NCI-H2196 treated with DMSO at 0.1 percent for 48 hours (cell line): ENCODE measurements around the gene USP47.

Source experiments
- DNase-seq: peaks from one replicate; lab custom pipeline; 2025; ENCODE audit not compliant: unreplicated experiment; lab: John Stamatoyannopoulos, UW

USP47 gene

DNA sequence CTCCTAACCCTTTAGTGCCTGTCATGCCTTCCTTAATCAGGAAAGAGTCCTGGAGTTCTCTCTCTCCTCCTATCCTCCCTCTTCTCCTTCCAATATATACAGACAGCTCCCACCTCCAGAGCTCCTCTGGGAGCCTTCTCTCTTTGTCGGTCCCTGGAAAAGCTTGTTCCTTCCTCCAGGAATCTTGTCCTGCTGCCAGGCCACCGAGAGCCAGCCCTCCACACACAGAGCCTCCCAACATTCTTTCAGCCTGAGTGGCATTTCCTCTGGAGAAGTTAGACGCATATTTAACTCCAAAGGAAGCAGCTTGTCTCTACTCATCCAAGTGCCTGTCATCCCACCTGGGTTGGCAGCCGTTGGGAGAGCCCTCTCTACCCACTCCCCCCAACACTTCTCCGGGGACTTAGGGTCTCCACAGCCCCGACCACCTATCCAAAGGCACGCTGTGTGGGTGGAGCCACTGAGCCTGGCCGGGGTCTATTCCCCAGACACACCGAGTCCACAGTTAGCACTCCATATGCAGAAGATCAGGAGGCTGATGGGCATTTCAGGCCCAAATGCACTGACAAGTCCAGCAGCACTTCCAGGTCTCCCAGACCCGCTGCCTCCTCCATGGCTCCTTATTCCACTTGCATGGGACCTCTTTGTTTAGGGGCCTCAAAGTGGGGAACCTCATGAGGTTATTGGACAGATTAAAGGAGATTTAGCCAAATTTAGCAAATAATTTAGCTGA, 135.6 kb downstream of the USP47 start:
- no peak for DNase-seq

DNA sequence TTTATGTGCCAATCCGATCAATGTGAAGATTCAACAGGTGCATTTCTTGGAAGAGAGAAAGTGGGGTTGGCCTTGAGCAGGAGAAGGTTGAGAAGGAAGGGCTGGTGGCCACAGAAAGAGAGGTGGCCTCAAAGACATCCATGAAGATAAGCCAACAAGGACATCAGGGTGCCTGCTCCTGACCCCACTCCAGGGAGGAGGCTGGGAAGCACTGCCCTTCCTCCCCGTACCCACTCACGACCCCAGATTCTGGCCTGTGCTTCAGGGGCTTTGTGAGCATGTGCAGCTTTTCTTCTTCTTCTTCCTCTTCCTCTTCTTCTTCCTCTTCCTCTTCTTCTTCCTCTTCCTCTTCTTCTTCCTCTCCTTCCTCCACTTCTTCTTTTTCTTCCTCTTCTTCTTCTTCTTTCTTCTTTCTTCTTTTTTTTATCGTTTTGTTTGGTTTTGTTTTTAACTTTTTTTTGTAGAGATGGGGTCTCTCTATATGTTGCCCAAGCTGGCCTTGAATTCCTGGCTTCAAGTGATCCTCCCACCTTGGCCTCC, 136.4 kb downstream of the USP47 start:
- no peak for DNase-seq

DNA sequence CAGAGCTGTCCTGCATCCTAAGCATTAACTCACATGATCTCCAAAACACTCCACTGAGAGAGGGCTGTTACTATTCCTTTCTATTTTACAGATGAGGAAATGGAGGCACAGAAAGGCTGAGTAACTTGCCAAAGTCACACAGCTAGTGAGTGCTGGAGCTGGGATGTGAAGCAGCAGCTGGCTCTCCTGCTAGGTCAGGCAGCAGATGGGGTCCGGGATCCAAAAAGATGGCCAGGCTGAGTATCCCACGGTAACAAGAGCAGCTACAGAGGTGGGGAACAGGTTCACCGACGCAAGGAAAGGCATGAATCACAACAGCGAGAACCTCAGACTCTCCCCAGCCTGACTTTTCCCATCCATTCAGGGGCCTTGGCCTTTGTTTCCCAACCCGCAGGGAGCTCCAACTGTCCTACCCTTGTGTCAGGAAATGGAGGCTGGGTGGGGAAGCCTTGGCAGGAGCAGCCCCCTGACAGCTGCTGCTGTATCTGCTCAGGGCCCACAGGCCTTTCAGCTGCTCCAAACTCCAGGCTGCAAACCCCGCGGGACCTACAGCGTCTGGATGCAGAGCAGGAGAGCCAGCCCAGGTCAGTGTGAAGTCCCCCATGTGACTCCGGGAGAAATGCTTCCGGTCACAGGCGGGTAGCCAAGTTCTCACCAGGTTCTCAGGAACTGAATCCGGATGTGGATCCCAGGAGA, 137.2 kb downstream of the USP47 start:
- DNase-seq = no peak

DNA sequence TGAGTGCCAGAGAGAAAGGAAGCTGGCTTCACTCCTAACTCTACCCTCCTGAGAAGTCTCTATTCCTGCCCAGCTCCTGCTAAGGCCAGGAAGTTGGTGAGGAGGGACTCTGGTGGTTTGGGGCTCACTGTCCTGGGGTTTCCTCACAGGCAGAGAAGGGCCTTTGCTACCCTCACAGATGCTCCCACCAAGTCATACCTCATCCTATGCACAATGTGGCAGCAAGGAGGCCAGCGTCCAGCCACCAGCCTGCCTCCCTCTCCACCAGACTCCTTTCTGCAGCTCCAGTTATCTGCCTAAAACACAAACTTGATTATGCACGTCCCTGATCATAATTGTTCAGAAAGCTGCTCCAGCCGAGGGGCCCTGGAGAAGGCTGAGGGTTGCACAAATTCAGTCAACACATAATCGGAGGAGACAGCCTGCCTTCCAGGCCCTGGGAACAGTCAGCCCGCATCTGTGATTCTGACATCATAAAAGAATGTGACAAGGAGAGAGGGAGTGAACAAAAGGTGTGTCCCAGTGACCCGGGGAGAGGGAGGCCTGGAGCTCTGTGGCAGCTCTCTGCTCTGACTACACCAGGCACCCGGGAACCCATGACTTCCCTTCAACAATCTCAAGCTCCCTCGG, 137.8 kb downstream of the USP47 start:
- DNase-seq = no peak

DNA sequence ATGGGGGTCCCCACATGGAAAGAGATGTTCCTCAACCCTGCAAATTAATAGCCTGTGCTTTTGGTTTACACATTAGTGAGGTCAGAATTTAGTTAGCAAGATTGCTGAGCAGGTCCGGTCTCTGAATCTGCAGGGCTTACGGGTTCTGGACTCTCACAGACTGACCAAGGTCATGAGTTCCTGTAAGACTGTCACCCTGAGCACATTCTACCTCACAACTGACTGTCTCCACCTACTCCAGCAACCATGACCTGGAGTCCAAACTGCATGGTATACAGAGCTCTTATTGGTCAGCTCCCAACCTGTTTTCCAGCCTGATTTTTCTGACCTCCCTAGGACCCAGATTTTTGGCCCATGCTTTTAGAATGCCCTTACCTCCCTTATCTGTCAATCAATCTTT, 138.4 kb downstream of the USP47 start:
- no peak for DNase-seq

DNA sequence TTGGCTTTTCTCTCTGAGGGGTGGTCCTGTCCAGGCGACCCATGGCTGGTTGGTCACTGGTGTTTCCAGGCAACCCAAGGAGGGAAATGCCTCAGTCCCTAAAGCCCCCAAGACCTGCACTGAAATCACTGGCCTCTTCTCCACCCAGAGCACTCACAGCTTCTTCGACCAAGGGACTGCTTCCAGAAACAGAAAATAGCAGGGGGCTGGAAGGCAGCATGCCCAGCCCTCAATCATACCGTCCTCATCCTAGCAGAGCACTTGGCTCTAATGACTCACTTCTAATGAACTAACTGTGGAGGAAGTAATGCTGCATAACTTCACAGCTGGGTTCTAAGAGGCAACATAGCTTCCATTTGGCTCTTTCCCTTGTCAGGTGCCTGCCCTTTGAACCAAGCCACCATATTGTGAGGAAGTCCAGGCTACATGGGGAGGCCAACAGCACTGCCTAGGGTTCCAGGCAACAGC, 139.1 kb downstream of the USP47 start:
- no peak for DNase-seq

DNA sequence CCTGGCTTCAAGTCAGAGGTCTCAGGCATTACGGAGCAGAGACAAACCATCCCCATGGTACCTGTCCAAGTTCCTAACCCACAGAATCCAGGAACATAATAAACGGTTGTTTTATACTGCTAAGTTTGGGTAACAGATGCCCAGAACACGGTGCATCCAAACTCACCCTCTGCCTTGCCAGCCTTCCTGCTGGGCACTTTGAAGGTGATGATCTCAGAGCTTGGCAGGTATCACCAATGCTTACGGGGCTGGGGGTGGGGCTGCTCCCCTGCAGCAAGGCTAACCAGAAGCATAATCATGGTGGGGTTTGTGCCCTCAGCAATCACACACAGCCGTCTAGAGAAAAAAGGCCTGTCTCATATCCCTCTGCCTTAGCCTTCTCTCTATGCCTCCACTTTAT, 139.6 kb downstream of the USP47 start:
- DNase-seq = no peak

DNA sequence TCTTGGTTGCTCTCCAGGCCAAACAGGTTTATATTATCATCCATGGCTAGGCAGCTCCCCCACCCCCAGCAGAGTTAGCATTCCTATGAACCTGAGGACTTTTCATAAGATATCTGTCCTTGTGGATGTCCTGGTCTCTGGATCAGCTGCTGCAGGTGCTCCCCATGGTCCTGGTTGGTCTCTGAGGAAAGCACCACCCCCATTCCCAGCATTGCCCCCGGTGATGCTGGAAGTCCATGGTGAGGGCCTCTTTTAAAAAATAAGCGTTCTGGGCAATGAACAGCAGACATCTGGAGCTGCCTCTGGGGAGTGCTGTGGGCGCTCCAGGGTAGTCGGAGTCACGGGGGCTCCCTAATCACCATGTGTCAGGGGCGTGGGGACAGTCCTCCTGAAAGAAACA, 140.1 kb downstream of the USP47 start:
- DNase-seq = no peak

- no peak for DNase-seq
Observed at GRCh38 chr11:11982461-11982860, 140.7 kb downstream of the USP47 start.

- DNase-seq = no peak
Observed at GRCh38 chr11:11982975-11983374, 141.2 kb downstream of the USP47 start.

DNA sequence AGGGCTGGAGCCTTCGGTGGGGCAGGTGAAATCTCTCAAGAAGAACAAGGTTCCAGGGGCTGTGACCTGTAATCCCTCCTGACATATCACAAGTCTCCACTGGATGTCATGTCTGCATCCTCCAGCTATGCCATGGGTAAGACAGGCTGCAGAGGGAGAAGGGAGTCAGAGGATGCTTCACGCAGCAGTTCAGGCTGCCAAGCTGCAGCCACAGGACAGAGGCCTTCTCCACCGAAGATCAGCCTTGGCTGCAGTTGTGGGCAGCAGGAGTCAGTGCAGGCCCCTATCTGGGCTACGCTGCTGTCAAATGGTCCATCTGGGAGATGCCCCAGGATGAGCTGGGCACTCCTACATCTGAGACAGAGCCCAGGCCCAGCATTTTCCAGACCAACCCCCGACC, 141.7 kb downstream of the USP47 start:
- no peak for DNase-seq

- DNase-seq = no peak
Observed at GRCh38 chr11:11984563-11984962, 142.8 kb downstream of the USP47 start.

DNA sequence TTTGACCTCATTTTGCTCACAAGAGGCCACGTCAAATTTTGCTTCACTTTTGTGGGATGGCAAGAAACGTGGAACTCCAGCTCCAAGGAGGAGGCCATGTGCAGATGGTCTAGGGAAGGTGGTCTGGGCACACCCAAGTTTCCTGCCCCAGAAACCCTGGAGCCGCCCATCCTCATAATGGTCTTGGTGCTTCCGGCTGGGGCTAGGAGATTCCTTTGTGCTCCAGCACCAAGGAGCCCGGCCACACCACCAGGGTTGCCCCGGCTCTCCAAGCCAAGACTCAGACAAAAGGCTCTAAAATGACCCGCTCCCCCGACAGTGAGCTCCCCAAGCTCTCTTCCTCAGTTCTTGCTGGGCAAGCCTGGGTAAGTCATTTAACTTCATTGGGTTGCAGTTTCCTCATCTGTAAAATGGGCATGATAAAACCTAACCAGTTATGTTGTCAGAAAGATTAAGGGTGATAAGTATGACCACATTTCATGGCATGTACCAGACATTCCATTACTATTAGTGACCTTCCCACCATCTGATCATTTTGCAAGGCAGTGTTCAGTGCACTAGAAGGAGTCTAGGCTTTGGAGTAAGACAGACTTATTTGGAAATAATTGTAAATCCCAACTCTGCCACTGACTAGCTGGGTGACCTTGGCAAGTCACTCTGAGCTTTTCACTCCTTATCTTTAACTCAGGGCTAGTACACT, 143.4 kb downstream of the USP47 start:
- no peak for DNase-seq

- no peak for DNase-seq
Observed at GRCh38 chr11:11985954-11986949, 144.5 kb downstream of the USP47 start.

DNA sequence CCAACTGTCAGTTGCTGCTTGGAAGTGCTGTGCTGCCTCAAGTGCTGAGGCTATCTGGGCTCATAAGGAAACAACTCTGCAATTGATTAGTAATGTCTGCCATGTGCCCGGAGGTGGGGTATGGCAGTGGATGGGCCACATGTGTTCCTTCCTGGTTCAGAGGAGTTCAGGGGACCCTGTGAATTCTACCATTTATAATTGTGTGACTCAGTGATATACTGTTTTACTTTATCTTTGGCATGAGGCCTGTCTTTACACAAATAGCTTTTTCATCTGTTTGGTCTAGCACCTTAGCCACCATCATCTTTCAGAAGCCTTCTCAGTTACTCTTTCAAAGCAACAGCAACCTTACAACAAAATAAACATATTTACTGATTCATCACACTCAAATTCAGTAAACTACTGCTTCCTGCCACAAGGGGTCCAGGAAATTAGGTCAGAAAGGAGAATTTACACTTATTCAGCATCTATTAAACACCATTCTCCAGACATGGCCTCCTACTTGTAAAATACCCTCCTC, 145.8 kb downstream of the USP47 start:
- DNase-seq = no peak

DNA sequence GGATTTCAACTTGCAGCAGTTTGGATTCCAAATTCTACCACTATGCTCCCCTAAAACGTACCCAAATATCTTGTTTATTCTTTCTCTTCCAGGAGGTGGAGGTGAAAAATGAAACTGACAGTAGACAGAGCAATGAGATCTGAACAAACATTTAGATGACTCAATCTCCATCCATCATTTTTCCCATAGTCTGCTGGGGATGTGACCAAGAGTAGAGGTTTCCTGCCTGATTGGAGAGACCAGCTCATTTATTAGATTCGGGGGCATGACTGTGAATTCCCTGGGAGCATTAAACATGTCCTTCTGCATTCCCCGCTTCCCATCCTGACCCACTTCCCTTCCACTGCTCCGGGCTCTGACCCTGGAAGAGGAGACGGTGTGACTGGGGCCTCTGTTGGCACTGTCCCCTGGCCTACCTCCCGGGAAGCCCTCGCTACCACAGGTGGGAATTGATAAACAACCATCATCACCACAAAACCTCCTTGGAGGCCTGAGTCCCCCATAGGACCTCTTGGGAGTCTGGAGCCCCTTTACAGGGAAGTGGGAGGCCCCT, 146.4 kb downstream of the USP47 start:
- no peak for DNase-seq

DNA sequence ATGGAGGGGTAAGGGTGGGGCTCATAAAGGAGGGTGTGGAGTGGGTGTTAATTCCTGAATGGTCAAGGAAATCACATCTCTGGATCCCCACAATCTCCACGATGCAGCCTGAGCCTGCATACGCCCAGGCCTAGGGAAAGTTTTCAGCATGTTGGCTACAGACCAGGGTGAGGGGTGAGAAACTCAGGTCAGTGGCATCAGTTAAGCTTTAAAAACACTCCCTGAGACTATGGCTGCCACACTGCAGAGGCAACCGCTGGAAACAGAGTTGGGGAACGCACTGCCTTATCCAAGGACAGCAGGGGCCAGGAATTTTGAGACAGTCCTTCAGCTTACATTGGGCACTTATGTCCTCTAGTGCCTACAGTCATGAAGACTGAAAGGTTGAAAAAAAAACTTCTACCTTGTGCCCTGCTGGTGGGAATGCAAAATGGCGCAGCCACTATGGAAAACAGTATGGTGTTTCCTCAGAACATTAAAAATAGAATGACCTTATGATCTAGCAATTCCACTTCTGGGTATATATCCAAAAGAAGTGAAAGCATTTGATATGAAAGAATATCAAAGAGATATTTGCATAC, 147.0 kb downstream of the USP47 start:
- DNase-seq = no peak

DNA sequence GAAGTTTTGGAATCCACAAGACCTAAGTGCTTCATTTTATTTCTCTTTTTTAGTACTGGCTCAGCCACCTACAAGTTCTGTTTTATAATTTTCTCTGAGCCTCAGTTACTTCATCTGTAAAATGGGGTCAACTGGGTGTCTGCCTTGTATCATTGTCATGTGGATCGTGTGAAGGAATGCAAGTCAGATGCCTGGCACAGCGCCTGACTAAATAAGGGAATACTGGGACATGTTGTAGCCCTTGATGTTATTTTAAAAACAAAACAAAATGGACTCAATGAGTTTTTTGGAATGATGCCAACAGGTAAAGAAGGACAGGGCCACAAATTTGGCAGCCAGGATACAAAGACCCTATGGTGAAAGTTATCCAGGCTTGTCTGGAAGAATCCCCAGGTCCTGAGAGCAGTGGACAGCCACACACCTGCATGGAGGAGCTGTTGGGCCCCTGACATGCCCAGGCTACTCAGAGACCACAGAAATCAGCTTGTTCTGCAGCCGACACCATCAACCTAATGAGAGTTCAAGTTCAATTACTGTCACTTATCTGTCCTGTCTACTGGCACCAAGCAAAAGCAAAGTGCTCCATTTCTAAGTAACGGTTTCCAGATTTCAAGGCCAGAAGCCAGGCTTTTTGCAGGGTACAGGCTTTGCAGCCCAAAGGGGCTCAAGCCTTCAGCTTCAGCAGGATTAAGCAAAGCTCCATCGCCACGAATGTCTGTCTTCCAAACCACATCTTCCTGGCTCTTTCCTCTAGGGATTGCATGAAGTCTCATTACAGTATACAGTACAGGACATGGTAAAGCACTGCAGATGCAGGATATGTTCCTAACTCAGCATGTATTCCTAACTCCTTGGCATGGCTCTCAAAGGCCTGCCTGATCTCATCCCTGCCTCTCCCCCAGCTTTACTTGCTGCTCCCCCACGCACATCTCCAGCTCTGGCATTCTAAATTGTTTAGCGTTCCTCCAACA, 148.3 kb downstream of the USP47 start:
- DNase-seq = no peak
